Caki2 (cell line): Measurements from ENCODE around the gene FTH1. TPM values are rescaled to one million over a fixed set of nuclear protein-coding genes. Genes with fewer than 3 reads are reported as not detected.

Source experiments
- DNase-seq: peaks from one replicate; pipeline ENCODE4 v3.0.0-alpha.2; 2015; ENCODE audit warnings: low read depth
- in situ Hi-C: cut with HindIII; loops from 2 replicates; pipeline ENCODE4 v1.10.0; 2016; ENCODE audit warnings: low sequenced_read_pairs, low pct_unique_long_range_greater_than_20kb, mixed read lengths
- total RNA-seq: library from RNA; depleted of rRNA; stranded (reverse); fragments of >200 nt; shearing (Covaris generic); gene quantifications from 2 replicates; pipeline ENCODE4 v1.2.3, GENCODE V29; 2014; ENCODE audit warnings: low replicate concordance; rRNA removed

The FTH1 gene
- total RNA-seq, 1 experiment from 2014 or later: 2,721 TPM

GRCh38 chr11:61923166-61924063 lies 44.0 kb downstream of the FTH1 start:
- DNase-seq: no peak
- in situ Hi-C loops: no loop called here

GRCh38 chr11:61922539-61922938 lies 44.9 kb downstream of the FTH1 start:
- in situ Hi-C loops: no loop called here
- DNase-seq: no peak

GRCh38 chr11:61921446-61921845 lies 46.0 kb downstream of the FTH1 start:
- no peak for DNase-seq
- in situ Hi-C loops: no loop called here

- DNase-seq: peak; percentile 63
- in situ Hi-C loops: no loop called here
These were observed 47.5 kb downstream of the FTH1 start for GRCh38 chr11:61919705-61920631.

- no peak for DNase-seq
- in situ Hi-C loops: no loop called here
These were observed 48.3 kb downstream of the FTH1 start for GRCh38 chr11:61918938-61919704.

- in situ Hi-C loops: no loop called here
- no peak for DNase-seq
These were observed 49.0 kb downstream of the FTH1 start for GRCh38 chr11:61918251-61918937.

GRCh38 chr11:61917334-61918109 lies 49.9 kb downstream of the FTH1 start, which contains the start of gene RAB3IL1:
RAB3IL1 (minus strand) TSS chr11:61917566; CDS start chr11:61917367, 199 bp downstream.
- DNase-seq: peak; percentile 45
- in situ Hi-C loops: no loop called here

GRCh38 chr11:61916737-61917333 lies 50.6 kb downstream of the FTH1 start:
- in situ Hi-C loops: no loop called here
- DNase-seq: no peak

- in situ Hi-C loops: no loop called here
- no peak for DNase-seq
These were observed 52.8 kb downstream of the FTH1 start for GRCh38 chr11:61914471-61915171.

Other genes starting within 250 kb of the FTH1 start
- gene MYRF, start 215.0 kb downstream of the FTH1 start, total RNA-seq: 2.5 and 7.4 TPM in 2 replicates
- gene TMEM258, start 175.0 kb downstream of the FTH1 start, total RNA-seq: 61.3 and 85.2 TPM in 2 replicates
- gene FEN1, start 174.7 kb downstream of the FTH1 start, total RNA-seq: 61.0 and 66.9 TPM in 2 replicates
- gene FADS1, start 150.6 kb downstream of the FTH1 start, total RNA-seq: 49.8 and 55.0 TPM in 2 replicates
- 5.7 and 8.6 TPM in 2 replicates for gene FADS2, start 139.3 kb downstream of the FTH1 start, total RNA-seq
- gene FADS3, start 76.1 kb downstream of the FTH1 start, total RNA-seq: 86.2 and 95.6 TPM in 2 replicates
- gene RAB3IL1, start 50.1 kb downstream of the FTH1 start, total RNA-seq: 7.5 and 9.6 TPM in 2 replicates
- gene BEST1, start 17.3 kb downstream of the FTH1 start, total RNA-seq: not detected in 2 replicates
- gene INCENP, start 156.4 kb upstream of the FTH1 start, total RNA-seq: 28.8 and 34.7 TPM in 2 replicates
- not detected in 2 replicates for gene SCGB1D1, start 222.6 kb upstream of the FTH1 start, total RNA-seq
- 3.5 TPM in 1 of 2 replicates, not detected in the other for gene SCGB2A1, start 241.0 kb upstream of the FTH1 start, total RNA-seq